Thyroid gland (tissue), 4 donors: ENCODE data around the gene SEL1L.

ENCODE experiments used
- POLR2A ChIP-seq, 2 donors: fragments of 450-650 bp; IDR thresholded peaks; one replicate each; pipeline ENCODE4 v1.6.1; 2017; ENCODE audit warnings: antibody characterized with exemption in 2 of 2, mild to moderate bottlenecking in 2 of 2, moderate library complexity in 1 of 2
- TF ChIP-seq, protein P1 (sequence below), 6 experiments: fragments of 200-600 bp in 3 of 6; fragments of 450-650 bp in 3 of 6; sonication (generic) in 3 of 6; IDR thresholded peaks; one replicate each; pipeline ENCODE4 v1.5.1; 2016 to 2019; ENCODE audit warnings: antibody characterized with exemption in 6 of 6, mild to moderate bottlenecking in 2 of 6, inconsistent platforms in 1 of 6, moderate library complexity in 1 of 6

DNA sequence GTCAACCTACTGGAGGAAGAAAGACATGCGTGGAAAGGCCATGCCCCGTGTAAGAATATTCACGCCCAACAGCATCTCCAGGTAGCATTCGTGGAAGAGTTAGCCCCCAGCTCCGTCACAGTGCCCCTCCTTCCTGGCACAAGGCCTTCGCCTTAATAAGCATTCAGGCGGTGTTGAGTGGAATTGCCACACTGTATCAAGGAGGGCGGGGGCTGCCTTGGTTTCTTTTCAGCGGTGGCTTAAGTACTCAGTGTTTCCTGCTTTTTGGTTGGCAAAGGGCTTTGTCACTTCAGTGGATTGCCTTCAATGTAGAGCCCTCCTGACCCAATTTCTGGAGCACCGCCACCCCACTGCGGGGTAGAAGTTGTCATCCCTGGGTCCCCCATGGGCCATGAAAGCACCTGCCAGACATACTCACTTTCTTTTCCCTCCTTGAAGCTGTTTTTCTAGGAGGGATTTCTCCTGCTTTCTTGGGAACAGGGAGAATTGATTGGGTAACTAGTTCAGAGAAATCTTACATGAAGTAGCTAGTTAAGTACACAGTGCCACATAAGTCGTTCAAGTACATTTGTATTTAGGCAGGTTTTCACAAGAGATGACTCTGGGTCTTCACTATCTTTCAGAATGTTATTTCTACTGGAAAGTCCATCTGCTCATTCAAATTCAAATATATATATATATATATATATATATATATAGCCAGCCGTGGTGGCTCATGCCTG lies 68.0 kb downstream of the SEL1L start:
- no peak for TF ChIP-seq POLR2A (IDR thresholded peaks at IDR 0.05)
- TF ChIP-seq, protein P1, sequence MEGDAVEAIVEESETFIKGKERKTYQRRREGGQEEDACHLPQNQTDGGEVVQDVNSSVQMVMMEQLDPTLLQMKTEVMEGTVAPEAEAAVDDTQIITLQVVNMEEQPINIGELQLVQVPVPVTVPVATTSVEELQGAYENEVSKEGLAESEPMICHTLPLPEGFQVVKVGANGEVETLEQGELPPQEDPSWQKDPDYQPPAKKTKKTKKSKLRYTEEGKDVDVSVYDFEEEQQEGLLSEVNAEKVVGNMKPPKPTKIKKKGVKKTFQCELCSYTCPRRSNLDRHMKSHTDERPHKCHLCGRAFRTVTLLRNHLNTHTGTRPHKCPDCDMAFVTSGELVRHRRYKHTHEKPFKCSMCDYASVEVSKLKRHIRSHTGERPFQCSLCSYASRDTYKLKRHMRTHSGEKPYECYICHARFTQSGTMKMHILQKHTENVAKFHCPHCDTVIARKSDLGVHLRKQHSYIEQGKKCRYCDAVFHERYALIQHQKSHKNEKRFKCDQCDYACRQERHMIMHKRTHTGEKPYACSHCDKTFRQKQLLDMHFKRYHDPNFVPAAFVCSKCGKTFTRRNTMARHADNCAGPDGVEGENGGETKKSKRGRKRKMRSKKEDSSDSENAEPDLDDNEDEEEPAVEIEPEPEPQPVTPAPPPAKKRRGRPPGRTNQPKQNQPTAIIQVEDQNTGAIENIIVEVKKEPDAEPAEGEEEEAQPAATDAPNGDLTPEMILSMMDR (IDR thresholded peaks at IDR 0.05), result peak in 1 of 6 experiments; percentile 5
